ENCODE measurements around the gene C9orf78.

DNA sequence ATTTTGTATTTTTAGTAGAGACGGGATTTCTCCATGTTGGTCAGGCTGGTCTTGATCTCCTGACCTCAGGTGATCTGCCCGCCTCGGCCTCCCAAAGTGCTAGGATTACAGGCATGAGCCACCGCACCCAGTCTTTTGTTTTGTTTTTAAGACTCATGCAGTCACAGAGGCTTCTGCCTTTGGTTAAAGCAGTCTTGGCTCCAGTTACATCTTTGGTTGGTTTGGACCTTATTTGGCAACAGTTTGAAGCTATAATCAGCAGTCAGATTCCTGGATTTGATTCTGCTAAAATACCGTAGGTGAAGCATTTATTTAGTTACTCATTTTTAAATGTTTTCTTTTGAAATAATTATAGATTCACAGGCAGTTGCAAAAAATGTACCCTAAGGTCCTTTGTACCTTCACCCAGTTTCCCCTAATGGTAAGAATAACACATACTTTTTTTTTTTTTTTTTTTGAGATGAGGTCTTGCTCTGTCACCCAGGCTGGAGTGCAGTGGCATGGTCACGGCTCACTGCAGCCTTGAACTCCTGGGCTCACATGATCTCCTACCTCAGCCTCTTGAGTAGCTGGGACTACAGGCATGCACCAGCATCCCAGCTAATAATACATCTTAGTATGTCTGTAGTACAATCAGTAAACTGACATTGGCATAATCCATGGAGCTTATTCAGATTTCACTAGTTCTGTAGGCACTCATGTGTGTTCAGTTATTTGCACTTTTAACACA is 15.9 kb upstream of the C9orf78 start:
- no peak for TF ChIP-seq POLR2A (IDR thresholded peaks at IDR 0.05; ENCODE audit: low read depth, low read length)
- no peak for TF ChIP-seq TAF1 (IDR thresholded peaks at IDR 0.05; ENCODE audit: low read depth, low read length)
